B cell (primary cell): ENCODE results near the gene GSX1. TPM values are rescaled to one million over a fixed set of nuclear protein-coding genes. Genes with fewer than 3 reads are reported as not detected.

ENCODE experiments used
- ATAC-seq: fragments of 200-7000 bp; cut with Tn5 transposase; one replicate; pipeline ENCODE4 v1.10.0; 2021; ENCODE audit warnings: low read depth, mild to moderate bottlenecking, moderate number of reproducible peaks, moderate library complexity
- CTCF ChIA-PET: fragments of 350-600 bp; sonication (Branson Sonifier 250); formaldehyde crosslinking; loops from one replicate; lab custom pipeline; 2021; ENCODE audit warnings: antibody characterized with exemption, inconsistent platforms; lab: Charles Lee
- POLR2A ChIA-PET: fragments of 350-600 bp; sonication (Branson Sonifier 250); formaldehyde crosslinking; loops from one replicate; lab custom pipeline; 2021; ENCODE audit warnings: antibody characterized with exemption; lab: Charles Lee
- DNase-seq: peaks from one replicate; pipeline ENCODE4 v3.0.0; 2013
- H2AFZ ChIP-seq: 2 replicates; pipeline ENCODE4 v1.6.1; 2012; ENCODE audit warnings: mild to moderate bottlenecking, low read depth, low read length; ENCODE audit not compliant: insufficient read depth, poor library complexity, severe bottlenecking
- H3K27ac ChIP-seq, 2 donors: 1 replicate in 1 of 2; 2 replicates in 1 of 2; pipeline ENCODE4 v1.5.1; 2012 to 2013; ENCODE audit warnings: low read length in 2 of 2, mild to moderate bottlenecking in 2 of 2, moderate library complexity in 1 of 2
- H3K27me3 ChIP-seq, 4 experiments: fragments of 200-600 bp in 1 of 4; sonication (generic) in 1 of 4; replicated peaks in 1 of 4; 1 replicate in 2 of 4; 2 replicates in 2 of 4; pipeline versions ENCODE4 v1.6.1 to v1.7.0; 2013 to 2016; ENCODE audit warnings: low read length in 3 of 4, mild to moderate bottlenecking in 2 of 4, mixed read lengths in 1 of 4, moderate library complexity in 1 of 4; ENCODE audit not compliant: insufficient read depth in 4 of 4, control insufficient read depth in 3 of 4; ENCODE audit errors: control extremely low read depth in 1 of 4
- H3K36me3 ChIP-seq, 2 experiments: replicated peaks in 1 of 2; 1 replicate in 1 of 2; 2 replicates in 1 of 2; pipeline versions ENCODE4 v1.6.1 to v1.7.1; 2013; ENCODE audit warnings: low read length in 1 of 2; ENCODE audit not compliant: insufficient read depth in 2 of 2, control insufficient read depth in 1 of 2; ENCODE audit errors: control extremely low read depth in 1 of 2, extremely low read depth in 1 of 2
- H3K4me1 ChIP-seq, 2 donors: fragments of 200-600 bp in 1 of 2; sonication (generic) in 1 of 2; 1 replicate in 1 of 2; 2 replicates in 1 of 2; pipeline versions ENCODE4 v1.5.1 to v1.6.1; 2013 to 2017; ENCODE audit warnings: low read length in 2 of 2; ENCODE audit not compliant: control insufficient read depth in 2 of 2, insufficient read depth in 2 of 2
- H3K4me2 ChIP-seq: replicated peaks from 2 replicates; pipeline ENCODE3; 2012; ENCODE audit warnings: mild to moderate bottlenecking, low read depth, low read length; ENCODE audit not compliant: poor library complexity, severe bottlenecking
- H3K4me3 ChIP-seq, 5 experiments: fragments of 200-600 bp in 1 of 5; sonication (generic) in 1 of 5; 1 replicate in 3 of 5; 2 replicates in 2 of 5; pipeline versions ENCODE4 v1.5.1 to v1.7.0; 2011 to 2016; ENCODE audit warnings: low read length in 4 of 5, mild to moderate bottlenecking in 4 of 5, low read depth in 2 of 5, control low read depth in 1 of 5, moderate library complexity in 1 of 5; ENCODE audit not compliant: insufficient read depth in 1 of 5; ENCODE audit errors: control extremely low read depth in 1 of 5, extremely low read depth in 1 of 5
- H3K79me2 ChIP-seq: fragments of 200-600 bp; sonication (generic); one replicate; pipeline ENCODE4 v1.6.0; 2016; ENCODE audit warnings: low read length; ENCODE audit not compliant: control insufficient read depth, insufficient read depth
- H3K9ac ChIP-seq: fragments of 200-600 bp; sonication (generic); 2 replicates; pipeline ENCODE4 v1.6.1; 2017; ENCODE audit warnings: mild to moderate bottlenecking, low read length, moderate library complexity
- H3K9me3 ChIP-seq, 3 donors: one replicate each; pipeline versions ENCODE4 v1.6.1 to v1.7.1; 2013; ENCODE audit warnings: low read length in 2 of 3; ENCODE audit not compliant: control insufficient read depth in 2 of 3, insufficient read depth in 1 of 3; ENCODE audit errors: control extremely low read depth in 1 of 3
- H4K20me1 ChIP-seq: 2 replicates; pipeline ENCODE4 v1.6.0; 2012; ENCODE audit warnings: mild to moderate bottlenecking, low read length; ENCODE audit not compliant: insufficient read depth, control insufficient read depth, poor library complexity, severe bottlenecking
- H3K27ac Mint-ChIP-seq: one replicate; pipeline ENCODE4 v1.8.0; 2021; ENCODE audit warnings: mixed read lengths
- H3K27me3 Mint-ChIP-seq: one replicate; pipeline ENCODE4 v1.8.0; 2021; ENCODE audit warnings: mixed read lengths
- H3K4me1 Mint-ChIP-seq: one replicate; pipeline ENCODE4 v1.8.0; 2021; ENCODE audit warnings: mixed read lengths
- H3K4me3 Mint-ChIP-seq: one replicate; pipeline ENCODE4 v1.8.0; 2021; ENCODE audit warnings: mixed read lengths
- H3K9me3 Mint-ChIP-seq: one replicate; pipeline ENCODE4 v1.8.0; 2022; ENCODE audit warnings: mixed read lengths; ENCODE audit not compliant: insufficient read depth
- EZH2 ChIP-seq: IDR thresholded peaks from 2 replicates; pipeline ENCODE4 v1.6.1; 2012; ENCODE audit warnings: borderline replicate concordance, low read depth, mild to moderate bottlenecking, moderate library complexity, low read length; ENCODE audit not compliant: insufficient read depth, poor library complexity, severe bottlenecking
- WGBS: methylation state at CpG from one replicate; pipeline ENCODE4 v1.1.5; 2013; ENCODE audit warnings: missing lambda C conversion rate; ENCODE audit not compliant: insufficient coverage; 5-methylcytosine and 5-hydroxymethylcytosine counted together
- intact Hi-C: fragments of 100-400 bp; cut with micrococcal nuclease; formaldehyde crosslinking; loops from one replicate; pipeline ENCODE4 v1.10.0; 2022
- polyA plus RNA-seq: library from polyadenylated mRNA; depleted of rRNA; stranded (reverse); fragments of >200 nt; gene quantifications from 2 replicates; pipeline ENCODE4 v1.2.3, GENCODE V29; 2012
- small RNA-seq: library from RNA; depleted of rRNA; stranded (forward); fragments of <200 nt; gene quantifications from one replicate; pipeline ENCODE3, GENCODE V24; 2012; ENCODE audit warnings: low replicate concordance, low read depth; ENCODE audit not compliant: insufficient read length
- total RNA-seq, 2 donors: library from RNA; stranded (reverse); fragments of 120-200 nt in 1 of 2; gene quantifications; 1 replicate in 1 of 2; 2 replicates in 1 of 2; pipeline versions ENCODE4 v1.2.3 to v1.2.4, GENCODE V29; 2013 to 2022
- TF ChIP-seq, protein P1 (sequence below): fragments of 200-600 bp; IDR thresholded peaks from one replicate; pipeline ENCODE4 v1.8.0; 2022; ENCODE audit warnings: antibody characterized with exemption, mild to moderate bottlenecking

GSX1 gene
- total and polyA plus RNA-seq, 2 donors (not counting 1 experiment from before 2014, with no cell fraction given) = not detected

DNA sequence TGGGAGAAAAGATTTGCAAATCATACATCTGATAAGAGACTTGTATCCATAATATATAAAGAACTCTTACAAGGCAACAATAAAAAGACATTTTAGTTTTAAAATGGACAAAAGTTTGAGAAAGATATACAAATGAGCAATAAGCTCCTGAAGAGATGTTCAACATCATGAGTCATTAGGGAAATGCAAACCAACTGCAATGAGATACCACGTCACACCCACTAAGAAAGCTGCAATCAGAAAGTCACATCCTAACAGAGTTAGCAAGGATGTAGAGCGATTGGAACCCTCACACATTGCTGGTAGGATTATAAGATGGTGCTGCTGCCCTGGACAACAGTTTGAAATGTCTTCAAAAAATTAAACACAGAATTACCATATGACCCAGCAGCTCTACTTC is 50.3 kb downstream of the GSX1 start:
- Histone ChIP-seq H3K27me3 (peaks cover 0 to 16% (median 9%) of the 10 kb centered on the region in 4 experiments), H3K79me2 (no peaks in the 10 kb centered on the region), H3K4me3 (no peak overlapping the region), H3K27ac (no peak overlapping the region), H3K9me3 (peaks cover 0 to 5% (median 0%) of the 10 kb centered on the region in 3 donors), H3K9ac (no peak overlapping the region), H3K36me3 (no peaks in the 10 kb centered on the region), H3K4me1 (no peaks in the 10 kb centered on the region), H2AFZ (no peak overlapping the region), H3K4me2 (no peak overlapping the region), H4K20me1 (no peaks in the 10 kb centered on the region)
- no CpG with 5 or more reads among the region's 2 CpGs for WGBS
- Mint-ChIP-seq H3K27me3 (peaks cover 44% of the 10 kb centered on the region), H3K4me1 (no peaks in the 10 kb centered on the region), H3K9me3 (no peaks in the 10 kb centered on the region), H3K4me3 (no peak overlapping the region), H3K27ac (no peak overlapping the region)
- CTCF ChIA-PET = interaction anchor here (1.1 to 1.6 kb wide), 3 partner anchors 12 to 27 kb away, joined by 3 to 5 read pairs (median 4); no protein-coding TSS in a partner anchor
- intact Hi-C loops = no loop called here
- no peak for ATAC-seq
- POLR2A ChIA-PET = no interaction called here
- TF ChIP-seq EZH2 = no peak
- TF ChIP-seq, protein P1, sequence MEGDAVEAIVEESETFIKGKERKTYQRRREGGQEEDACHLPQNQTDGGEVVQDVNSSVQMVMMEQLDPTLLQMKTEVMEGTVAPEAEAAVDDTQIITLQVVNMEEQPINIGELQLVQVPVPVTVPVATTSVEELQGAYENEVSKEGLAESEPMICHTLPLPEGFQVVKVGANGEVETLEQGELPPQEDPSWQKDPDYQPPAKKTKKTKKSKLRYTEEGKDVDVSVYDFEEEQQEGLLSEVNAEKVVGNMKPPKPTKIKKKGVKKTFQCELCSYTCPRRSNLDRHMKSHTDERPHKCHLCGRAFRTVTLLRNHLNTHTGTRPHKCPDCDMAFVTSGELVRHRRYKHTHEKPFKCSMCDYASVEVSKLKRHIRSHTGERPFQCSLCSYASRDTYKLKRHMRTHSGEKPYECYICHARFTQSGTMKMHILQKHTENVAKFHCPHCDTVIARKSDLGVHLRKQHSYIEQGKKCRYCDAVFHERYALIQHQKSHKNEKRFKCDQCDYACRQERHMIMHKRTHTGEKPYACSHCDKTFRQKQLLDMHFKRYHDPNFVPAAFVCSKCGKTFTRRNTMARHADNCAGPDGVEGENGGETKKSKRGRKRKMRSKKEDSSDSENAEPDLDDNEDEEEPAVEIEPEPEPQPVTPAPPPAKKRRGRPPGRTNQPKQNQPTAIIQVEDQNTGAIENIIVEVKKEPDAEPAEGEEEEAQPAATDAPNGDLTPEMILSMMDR = no peak
- no peak for DNase-seq

Small RNA genes within 50 kb of the gene (small RNA-seq; reads per million reads assigned to genes)
- gene RNU6-73P = not detected

Other genes with a start within 250 kb of the GSX1 start
- gene LNX2, start 172.0 kb upstream of the GSX1 start, total RNA-seq = 10.0 and 10.9 TPM in 2 replicates
- gene LNX2, start 172.0 kb upstream of the GSX1 start, polyA plus RNA-seq = 2.9 and 3.7 TPM in 2 replicates
- 129 and 130 TPM in 2 replicates for gene POLR1D, start 170.6 kb upstream of the GSX1 start, total RNA-seq
- 144 and 175 TPM in 2 replicates for gene POLR1D, start 170.6 kb upstream of the GSX1 start, polyA plus RNA-seq
- gene PDX1, start 127.5 kb downstream of the GSX1 start, total RNA-seq = not detected in 2 replicates
- gene PDX1, start 127.5 kb downstream of the GSX1 start, polyA plus RNA-seq = not detected in 2 replicates
- not detected in 2 replicates for gene CDX2, start 176.8 kb downstream of the GSX1 start, total RNA-seq
- not detected in 2 replicates for gene CDX2, start 176.8 kb downstream of the GSX1 start, polyA plus RNA-seq
- not detected in 2 replicates for gene URAD, start 196.2 kb downstream of the GSX1 start, total RNA-seq
- not detected in 2 replicates for gene URAD, start 196.2 kb downstream of the GSX1 start, polyA plus RNA-seq